Pons (tissue), 1 donor: Measurements from ENCODE around the gene RNASE4.
A peak's percentile ranks its signal among the peaks of the same experiment; 100 is the strongest.

Experiments used
- DNase-seq: peaks from one replicate; pipeline ENCODE4 v3.0.0-alpha.2; 2016; ENCODE audit warnings: low spot score

Gene RNASE4

GRCh38 chr14:20675669-20676068, 8.7 kb upstream of the RNASE4 start:
- no peak for DNase-seq

- no peak for DNase-seq
Measured at GRCh38 chr14:20676072-20676471, 8.3 kb upstream of the RNASE4 start.

GRCh38 chr14:20679907-20680306, 4.5 kb upstream of the RNASE4 start:
- DNase-seq: peak; percentile 62

GRCh38 chr14:20680363-20680762, 4.0 kb upstream of the RNASE4 start:
- no peak for DNase-seq

GRCh38 chr14:20680843-20681347, 3.5 kb upstream of the RNASE4 start:
- DNase-seq: no peak

GRCh38 chr14:20681348-20682126, 2.8 kb upstream of the RNASE4 start:
- peak; percentile 89 for DNase-seq

GRCh38 chr14:20682127-20682434, 2.3 kb upstream of the RNASE4 start:
- peak; percentile 75 for DNase-seq

- peak; percentile 98 for DNase-seq
Measured at GRCh38 chr14:20682435-20683124, 1.8 kb upstream of the RNASE4 start.

- DNase-seq: peak; percentile 96
Measured at GRCh38 chr14:20683125-20683890, 1.1 kb upstream of the RNASE4 start.

GRCh38 chr14:20684662-20685456, 499 bp downstream of the RNASE4 start:
- DNase-seq: peak; percentile 41

GRCh38 chr14:20686386-20687143, 2.2 kb downstream of the RNASE4 start:
- DNase-seq: no peak

GRCh38 chr14:20687362-20688166, 3.2 kb downstream of the RNASE4 start:
- DNase-seq: no peak

GRCh38 chr14:20688167-20688839, 3.9 kb downstream of the RNASE4 start, which contains the start of gene ANG:
ANG (plus strand) TSS chr14:20688764; CDS start chr14:20693565, 4,801 bp downstream.
- DNase-seq: no peak

- DNase-seq: peak; percentile 90
Measured at GRCh38 chr14:20690848-20691640, 6.7 kb downstream of the RNASE4 start.

- DNase-seq: no peak
Measured at GRCh38 chr14:20692116-20692751, 7.9 kb downstream of the RNASE4 start.

- DNase-seq: no peak
Measured at GRCh38 chr14:20696764-20697163, 12.4 kb downstream of the RNASE4 start.

GRCh38 chr14:20697273-20698017, 13.1 kb downstream of the RNASE4 start:
- DNase-seq: peak; percentile 92

- DNase-seq: no peak
Measured at GRCh38 chr14:20698018-20698329, 13.6 kb downstream of the RNASE4 start.
